Activated CD8-positive, alpha-beta memory T cell treated with anti-CD3 and anti-CD28 coated beads, Interleukin-2, amount 50 U/mL, for 1 hour (primary cell): ENCODE results near the gene SLC12A2.

Experiments used
- DNase-seq: peaks from one replicate; pipeline ENCODE4 v3.0.0-alpha.2; 2020; ENCODE audit errors: extremely low read depth

The SLC12A2 gene

GRCh38 chr5:128083033-128083810 lies at the start of gene SLC12A2:
TSS of gene SLC12A2 (plus strand) at chr5:128083766. CDS start at chr5:128083955, 189 bp downstream.
- peak; percentile 82 for DNase-seq

GRCh38 chr5:128035689-128036088 lies 47.9 kb upstream of the SLC12A2 start:
- no peak for DNase-seq

- DNase-seq, result no peak
These were observed 46.6 kb upstream of the SLC12A2 start for GRCh38 chr5:128036950-128037349.

- no peak for DNase-seq
These were observed 44.9 kb upstream of the SLC12A2 start for GRCh38 chr5:128038643-128039042.

GRCh38 chr5:128040927-128041326 lies 42.6 kb upstream of the SLC12A2 start:
- no peak for DNase-seq

- DNase-seq, result no peak
These were observed 30.8 kb upstream of the SLC12A2 start for GRCh38 chr5:128052780-128053179.

GRCh38 chr5:128053291-128053954 lies 30.1 kb upstream of the SLC12A2 start:
- DNase-seq, result no peak

- no peak for DNase-seq
These were observed 22.8 kb upstream of the SLC12A2 start for GRCh38 chr5:128060644-128061385.

- DNase-seq, result no peak
These were observed 21.3 kb upstream of the SLC12A2 start for GRCh38 chr5:128062172-128062746.

GRCh38 chr5:128074171-128074570 lies 9.4 kb upstream of the SLC12A2 start:
- no peak for DNase-seq

GRCh38 chr5:128074953-128075352 lies 8.6 kb upstream of the SLC12A2 start:
- no peak for DNase-seq

GRCh38 chr5:128077526-128077925 lies 6.0 kb upstream of the SLC12A2 start:
- no peak for DNase-seq

- no peak for DNase-seq
These were observed 2.3 kb upstream of the SLC12A2 start for GRCh38 chr5:128081111-128081851.

- peak; percentile 27 for DNase-seq
These were observed 974 bp upstream of the SLC12A2 start for GRCh38 chr5:128082551-128083032.

GRCh38 chr5:128083811-128084227 lies 253 bp downstream of the SLC12A2 start:
- DNase-seq, result no peak

- DNase-seq, result no peak
These were observed 932 bp downstream of the SLC12A2 start for GRCh38 chr5:128084228-128085167.

GRCh38 chr5:128085413-128085812 lies 1.8 kb downstream of the SLC12A2 start:
- DNase-seq, result no peak

- DNase-seq, result no peak
These were observed 8.0 kb downstream of the SLC12A2 start for GRCh38 chr5:128091579-128091978.

GRCh38 chr5:128092144-128092543 lies 8.6 kb downstream of the SLC12A2 start:
- DNase-seq, result no peak

GRCh38 chr5:128093368-128093767 lies 9.8 kb downstream of the SLC12A2 start:
- DNase-seq, result no peak
